ENCODE measurements around the gene C1GALT1C1.

- TF ChIP-seq EZH2 (IDR thresholded peaks at IDR 0.05; ENCODE audit: borderline replicate concordance, low read depth, low read length, poor library complexity, severe bottlenecking) (no peak), CTCF (conservative IDR thresholded peaks at IDR 0.05; ENCODE audit: low read depth, low read length) (no peak)
These were observed 8.8 kb upstream of the C1GALT1C1 start for GRCh38 chrX:120638619-120639018.
